ENCODE measurements around the gene USP43. TPM values are rescaled to one million over a fixed set of nuclear protein-coding genes. Genes with fewer than 3 reads are reported as not detected.
"Not testable (repeated sequence)": the region's sequence is repeated elsewhere in the genome, so short reads cannot be mapped to it uniquely, and the experiment has no call there.

USP43 gene
- total and polyA plus RNA-seq, 8 donors = 2.9 to 6.2 (median 4.1) TPM

DNA sequence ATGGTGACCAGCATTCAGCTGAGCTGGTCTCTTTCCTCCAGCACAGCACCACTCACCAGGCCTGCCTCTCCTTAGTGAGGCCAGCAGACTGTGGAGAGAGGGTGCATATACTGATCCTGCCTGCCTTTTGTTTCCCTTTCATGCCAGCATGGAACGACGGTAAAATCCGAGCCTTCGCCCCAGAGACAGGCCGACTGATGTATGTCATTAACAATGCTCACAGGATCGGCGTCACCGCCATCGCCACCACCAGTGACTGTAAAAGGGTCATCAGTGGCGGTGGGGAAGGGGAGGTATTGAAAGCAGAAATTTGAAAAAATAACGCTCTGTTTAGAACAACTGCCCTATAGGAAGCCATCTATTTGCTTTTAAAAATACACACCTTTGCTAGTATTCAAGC is 12.6 kb upstream of the USP43 start:
- ATAC-seq = no peak
- TF ChIP-seq, protein P1, sequence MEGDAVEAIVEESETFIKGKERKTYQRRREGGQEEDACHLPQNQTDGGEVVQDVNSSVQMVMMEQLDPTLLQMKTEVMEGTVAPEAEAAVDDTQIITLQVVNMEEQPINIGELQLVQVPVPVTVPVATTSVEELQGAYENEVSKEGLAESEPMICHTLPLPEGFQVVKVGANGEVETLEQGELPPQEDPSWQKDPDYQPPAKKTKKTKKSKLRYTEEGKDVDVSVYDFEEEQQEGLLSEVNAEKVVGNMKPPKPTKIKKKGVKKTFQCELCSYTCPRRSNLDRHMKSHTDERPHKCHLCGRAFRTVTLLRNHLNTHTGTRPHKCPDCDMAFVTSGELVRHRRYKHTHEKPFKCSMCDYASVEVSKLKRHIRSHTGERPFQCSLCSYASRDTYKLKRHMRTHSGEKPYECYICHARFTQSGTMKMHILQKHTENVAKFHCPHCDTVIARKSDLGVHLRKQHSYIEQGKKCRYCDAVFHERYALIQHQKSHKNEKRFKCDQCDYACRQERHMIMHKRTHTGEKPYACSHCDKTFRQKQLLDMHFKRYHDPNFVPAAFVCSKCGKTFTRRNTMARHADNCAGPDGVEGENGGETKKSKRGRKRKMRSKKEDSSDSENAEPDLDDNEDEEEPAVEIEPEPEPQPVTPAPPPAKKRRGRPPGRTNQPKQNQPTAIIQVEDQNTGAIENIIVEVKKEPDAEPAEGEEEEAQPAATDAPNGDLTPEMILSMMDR (IDR thresholded peaks at IDR 0.05) = no peak
- DNase-seq = no peak
- Histone ChIP-seq H3K4me1 (no peaks in the 10 kb centered on the region), H3K27ac (no peak overlapping the region), H3K27me3 (peaks cover 0 to 8% of the 10 kb centered on the region in 2 donors), H3K36me3 (no peaks in the 10 kb centered on the region), H3K9me3 (no peaks in the 10 kb centered on the region), H3K4me3 (no peak overlapping the region)
- intact Hi-C loops (cut with DNase I) = no loop called here

DNA sequence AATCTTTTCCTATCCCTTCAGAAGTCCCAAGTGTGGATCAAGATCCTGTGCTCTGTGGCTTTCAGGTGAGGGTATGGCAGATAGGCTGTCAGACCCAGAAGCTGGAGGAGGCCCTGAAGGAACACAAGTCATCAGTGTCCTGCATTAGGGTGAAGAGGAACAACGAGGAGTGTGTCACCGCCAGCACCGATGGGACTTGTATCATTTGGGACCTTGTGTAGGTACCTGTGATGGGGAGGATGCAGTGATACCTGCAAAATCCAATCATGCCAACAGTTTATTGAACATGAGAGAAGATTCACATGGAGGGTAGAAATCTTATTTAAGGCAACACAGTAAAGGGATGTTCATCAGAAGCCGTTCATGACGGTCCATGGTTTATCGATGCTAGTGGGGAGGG is 10.0 kb upstream of the USP43 start:
- no peak overlapping the region for H3K27ac ChIP-seq
- no peaks in the 10 kb centered on the region for H3K9me3 ChIP-seq
- TF ChIP-seq, protein P1 (IDR thresholded peaks at IDR 0.05) = no peak
- intact Hi-C loops (cut with DNase I) = no loop called here
- ATAC-seq = no peak
- no peaks in the 10 kb centered on the region for H3K4me1 ChIP-seq
- H3K36me3 ChIP-seq = no peaks in the 10 kb centered on the region
- H3K27me3 ChIP-seq = peaks cover 0 to 8% of the 10 kb centered on the region in 2 donors
- DNase-seq = no peak
- H3K4me3 ChIP-seq = no peak overlapping the region

DNA sequence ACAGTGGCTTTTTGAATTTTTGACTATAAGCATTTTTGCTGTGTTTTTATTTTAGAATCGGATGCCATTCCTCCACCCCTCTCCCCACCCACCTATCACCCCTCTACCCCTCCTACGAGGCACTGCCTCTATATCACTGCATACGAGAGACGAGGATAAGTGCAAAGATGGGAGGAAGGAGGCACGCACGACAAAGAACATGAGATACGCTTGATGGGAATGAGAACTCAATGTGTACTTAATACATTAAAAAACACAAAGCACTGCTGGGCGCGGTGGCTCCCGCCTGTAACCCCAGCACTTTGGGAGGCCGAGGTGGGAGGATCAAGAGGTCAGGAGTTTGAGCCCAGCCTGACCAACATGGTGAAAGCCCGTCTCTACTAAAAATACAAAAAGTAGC is 8.8 kb upstream of the USP43 start:
- ATAC-seq = no peak
- intact Hi-C loops (cut with DNase I) = no loop called here
- TF ChIP-seq, protein P1 (IDR thresholded peaks at IDR 0.05) = no peak

GRCh38 chr17:9640388-9640787 is 4.9 kb upstream of the USP43 start:
- Histone ChIP-seq H3K27me3 (peaks cover 0 to 26% of the 10 kb centered on the region in 2 donors), H3K4me1 (peaks cover 0 to 11% of the 10 kb centered on the region in 2 donors)
- H3K9me3 ChIP-seq; ATAC-seq; H3K36me3 ChIP-seq; H3K4me3 ChIP-seq; intact Hi-C loops (cut with DNase I); DNase-seq; H3K27ac ChIP-seq: not testable (repeated sequence)

More for the DNA sequence above, 8.8 kb upstream of the USP43 start:
- no peak overlapping the region for H3K27ac ChIP-seq
- H3K4me3 ChIP-seq = no peak overlapping the region
- H3K9me3 ChIP-seq = no peaks in the 10 kb centered on the region
- peaks cover 0 to 8% of the 10 kb centered on the region in 2 donors for H3K27me3 ChIP-seq
- no peak for DNase-seq
- H3K4me1 ChIP-seq = no peaks in the 10 kb centered on the region
- H3K36me3 ChIP-seq = no peaks in the 10 kb centered on the region

GRCh38 chr17:9643611-9644010 is 1.7 kb upstream of the USP43 start:
- TF ChIP-seq, protein P1 (IDR thresholded peaks at IDR 0.05) = no peak
- no peaks in the 10 kb centered on the region for H3K36me3 ChIP-seq
- peaks cover 15 to 50% of the 10 kb centered on the region in 2 donors for H3K27me3 ChIP-seq
- no peak overlapping the region for H3K27ac ChIP-seq
- ATAC-seq (no peak), DNase-seq (no peak)
- peaks cover 0 to 20% of the 10 kb centered on the region in 2 donors for H3K4me1 ChIP-seq
- no peaks in the 10 kb centered on the region for H3K9me3 ChIP-seq
- H3K4me3 ChIP-seq = no peak overlapping the region
- intact Hi-C loops (cut with DNase I) = no loop called here

All from left lung (tissue), 10 donors.